Measurements from ENCODE around the gene SGK2.
A peak's percentile ranks its signal among the peaks of the same experiment; 100 is the strongest.

Gene SGK2

GRCh38 chr20:43558412-43559146 lies at the start of gene SGK2:
Gene SGK2, plus strand, starts transcription at chr20:43559027. Its CDS starts 7,469 bp downstream, at chr20:43566496.
- DNase-seq: peak; percentile 80

- no peak for DNase-seq
Observed at GRCh38 chr20:43511879-43512278, 46.9 kb upstream of the SGK2 start.

- no peak for DNase-seq
Observed at GRCh38 chr20:43513372-43513930, 45.4 kb upstream of the SGK2 start.

GRCh38 chr20:43513931-43514647 lies 44.7 kb upstream of the SGK2 start:
- peak; percentile 99 for DNase-seq

- DNase-seq: no peak
Observed at GRCh38 chr20:43514648-43514999, 44.2 kb upstream of the SGK2 start.

- no peak for DNase-seq
Observed at GRCh38 chr20:43515628-43516027, 43.2 kb upstream of the SGK2 start.

GRCh38 chr20:43516251-43516824 lies 42.5 kb upstream of the SGK2 start:
- DNase-seq: no peak

- no peak for DNase-seq
Observed at GRCh38 chr20:43520074-43520630, 38.7 kb upstream of the SGK2 start.

GRCh38 chr20:43525021-43525420 lies 33.8 kb upstream of the SGK2 start:
- DNase-seq: no peak

- DNase-seq: peak; percentile 40
Observed at GRCh38 chr20:43528258-43528875, 30.5 kb upstream of the SGK2 start.

GRCh38 chr20:43529051-43529450 lies 29.8 kb upstream of the SGK2 start:
- DNase-seq: peak; percentile 13

- peak; percentile 39 for DNase-seq
Observed at GRCh38 chr20:43529457-43530153, 29.2 kb upstream of the SGK2 start.

- peak; percentile 41 for DNase-seq
Observed at GRCh38 chr20:43530321-43531090, 28.3 kb upstream of the SGK2 start.

GRCh38 chr20:43531091-43531443 lies 27.8 kb upstream of the SGK2 start:
- DNase-seq: peak; percentile 6

GRCh38 chr20:43532416-43533055 lies 26.3 kb upstream of the SGK2 start:
- DNase-seq: peak; percentile 51

GRCh38 chr20:43533060-43533459 lies 25.8 kb upstream of the SGK2 start:
- DNase-seq: peak; percentile 21

- peak; percentile 41 for DNase-seq
Observed at GRCh38 chr20:43534016-43534415, 24.8 kb upstream of the SGK2 start.

- DNase-seq: peak; percentile 25
Observed at GRCh38 chr20:43534791-43535350, 24.0 kb upstream of the SGK2 start.

GRCh38 chr20:43535370-43536004 lies 23.3 kb upstream of the SGK2 start:
- DNase-seq: peak; percentile 29

All from islet precursor cell (in vitro differentiated cells).